ENCODE data around the gene TXNDC2.

Gene TXNDC2

DNA sequence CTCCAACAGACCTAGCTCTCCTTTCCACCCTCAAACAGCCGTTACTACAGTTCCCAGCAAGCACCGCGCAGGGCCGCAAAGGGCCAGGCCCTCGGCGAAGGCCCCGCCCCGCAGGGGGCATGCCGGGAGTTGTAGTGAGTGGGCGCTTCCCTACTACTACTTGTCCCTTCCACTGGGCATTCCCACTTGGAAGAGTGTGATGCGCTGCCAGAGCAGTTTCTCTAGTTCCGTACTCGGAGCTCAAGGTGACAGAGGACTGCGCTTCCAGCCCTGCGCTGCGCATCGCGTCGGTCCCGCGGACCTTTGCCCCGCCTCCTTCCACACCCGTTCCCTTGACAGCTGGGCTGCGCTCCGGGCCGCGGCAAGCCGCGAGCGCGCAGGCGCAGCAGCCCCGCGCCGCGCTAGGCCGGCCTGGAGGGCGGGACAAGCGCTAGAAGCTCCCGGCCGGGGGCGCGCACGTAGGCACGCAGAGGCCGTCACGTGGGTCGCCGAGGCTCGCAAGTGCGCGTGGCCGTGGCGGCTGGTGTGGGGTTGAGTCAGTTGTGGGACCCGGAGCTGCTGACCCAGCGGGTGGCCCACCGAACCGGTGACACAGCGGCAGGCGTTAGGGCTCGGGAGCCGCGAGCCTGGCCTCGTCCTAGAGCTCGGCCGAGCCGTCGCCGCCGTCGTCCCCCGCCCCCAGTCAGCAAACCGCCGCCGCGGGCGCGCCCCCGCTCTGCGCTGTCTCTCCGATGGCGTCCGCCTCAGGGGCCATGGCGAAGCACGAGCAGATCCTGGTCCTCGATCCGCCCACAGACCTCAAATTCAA is 28.0 kb downstream of the TXNDC2 start, which contains the start of gene VAPA:
VAPA (plus strand) TSS at position 491 of the 808 bp plus-strand sequence; CDS start at position 732, 241 bp downstream.
- DNase-seq (ENCODE audit: low spot score): peak; percentile 96

DNA sequence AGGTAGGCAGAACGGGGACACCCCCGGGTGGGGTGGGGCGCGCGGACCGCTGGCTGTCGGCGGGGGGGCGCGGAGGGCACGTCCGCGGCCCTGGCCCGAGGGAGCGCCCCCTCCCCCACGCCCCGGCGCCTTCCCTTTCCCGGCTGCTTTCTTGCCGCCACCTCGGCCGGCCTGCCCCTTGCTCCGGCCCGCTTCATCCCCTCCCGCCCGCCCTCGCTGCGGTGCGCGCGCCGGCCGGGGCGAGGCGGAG is 28.5 kb downstream of the TXNDC2 start:
- no peak for DNase-seq (ENCODE audit: low spot score)

DNA sequence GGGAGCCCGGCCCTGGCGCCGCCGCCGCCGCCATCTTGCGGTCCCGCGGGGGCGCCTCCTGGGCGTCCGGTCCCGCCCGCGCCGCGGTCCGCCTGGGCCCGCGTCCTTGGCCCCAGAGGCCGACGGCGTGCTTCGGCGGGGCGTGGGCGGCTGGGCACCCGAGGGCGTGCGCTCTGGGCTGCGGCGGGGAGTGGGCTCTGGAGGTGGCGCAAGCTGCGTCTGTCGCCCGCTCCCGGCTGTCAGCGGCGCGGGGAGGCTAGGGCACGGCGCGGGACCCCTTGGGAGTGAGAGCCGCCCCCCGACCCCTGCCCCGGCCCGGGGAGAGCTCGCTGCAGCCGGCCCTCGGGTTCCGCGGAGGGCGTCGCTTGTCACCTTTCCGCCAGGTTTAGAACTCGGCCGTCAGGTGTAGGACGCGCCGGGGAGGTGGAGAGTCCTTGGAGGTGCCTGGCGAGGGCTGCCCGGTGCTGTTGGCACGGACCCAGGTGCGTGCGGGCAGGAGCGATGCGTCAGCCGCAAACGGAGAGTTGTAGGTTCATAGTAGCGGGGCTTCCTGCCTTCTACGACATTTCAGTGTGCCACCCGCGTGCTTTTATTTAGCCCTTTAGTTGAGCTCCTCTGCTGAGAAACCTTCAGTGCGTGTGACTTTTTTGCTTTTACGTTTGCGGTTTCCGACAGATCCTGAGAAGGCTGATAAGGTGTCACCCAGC is 29.0 kb downstream of the TXNDC2 start:
- peak; percentile 85 for DNase-seq (ENCODE audit: low spot score)

DNA sequence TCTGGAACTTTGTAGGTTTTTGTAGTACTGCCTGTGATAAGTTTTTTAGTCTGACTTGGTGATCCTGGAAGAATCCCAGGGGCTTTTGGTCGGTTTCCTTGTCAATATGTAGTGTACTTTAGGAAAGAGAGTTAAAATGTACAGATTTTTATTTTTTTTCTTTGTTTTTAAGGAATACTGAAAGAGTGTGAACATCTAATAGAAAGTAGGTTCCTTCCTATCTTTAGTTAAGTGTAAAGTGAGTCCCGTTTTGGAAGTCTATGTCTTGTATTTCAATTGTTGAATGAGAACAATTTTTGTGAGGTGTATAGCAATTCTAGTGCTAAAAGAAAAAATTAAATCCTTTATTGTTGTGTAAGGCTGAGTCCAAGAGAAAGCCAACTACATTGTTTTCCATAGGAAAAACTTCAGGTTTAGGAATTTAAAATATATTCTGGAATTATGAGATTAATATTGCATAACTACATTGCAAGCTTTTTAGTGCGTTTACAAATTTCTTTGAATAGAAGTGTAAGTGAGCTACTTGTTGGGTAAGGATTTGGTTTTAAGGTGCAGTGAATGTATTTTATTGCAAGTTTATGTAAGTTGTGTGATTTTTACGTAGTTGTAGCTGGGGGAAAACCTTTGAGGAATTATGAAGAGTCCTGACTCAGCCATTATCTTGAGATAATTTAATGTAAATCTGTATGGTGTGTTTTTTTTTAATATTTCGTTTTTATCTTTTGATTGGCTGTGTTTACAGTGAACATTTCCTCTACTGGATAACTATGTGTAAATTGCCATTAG is 29.7 kb downstream of the TXNDC2 start:
- no peak for DNase-seq (ENCODE audit: low spot score)

DNA sequence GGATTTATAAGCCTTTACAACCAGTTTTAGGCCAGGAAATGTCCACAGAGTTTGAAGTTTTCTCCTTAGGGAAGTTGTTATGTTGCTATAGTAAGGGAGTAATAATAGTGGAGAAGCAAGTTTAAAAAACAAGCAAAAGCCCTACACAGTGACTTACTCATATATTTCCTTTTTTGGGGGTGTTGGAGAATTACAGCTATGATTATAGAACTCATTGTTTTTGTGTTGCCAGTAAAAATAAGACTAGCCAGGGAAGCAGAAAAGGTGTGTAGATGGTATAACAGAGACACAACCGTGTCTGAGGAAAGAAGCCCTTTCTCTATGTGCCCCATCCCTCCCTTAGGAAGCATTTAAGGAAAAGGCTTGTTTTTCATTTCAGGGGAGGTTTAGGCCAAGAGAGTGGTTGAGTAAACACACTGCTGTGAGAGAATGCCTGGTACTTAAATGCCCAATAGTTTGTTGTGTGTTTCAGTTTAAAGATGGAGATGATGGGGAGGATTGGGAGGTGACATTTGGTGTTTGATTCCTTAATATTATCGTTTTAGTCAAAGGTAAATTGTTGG is 30.4 kb downstream of the TXNDC2 start:
- no peak for DNase-seq (ENCODE audit: low spot score)

DNA sequence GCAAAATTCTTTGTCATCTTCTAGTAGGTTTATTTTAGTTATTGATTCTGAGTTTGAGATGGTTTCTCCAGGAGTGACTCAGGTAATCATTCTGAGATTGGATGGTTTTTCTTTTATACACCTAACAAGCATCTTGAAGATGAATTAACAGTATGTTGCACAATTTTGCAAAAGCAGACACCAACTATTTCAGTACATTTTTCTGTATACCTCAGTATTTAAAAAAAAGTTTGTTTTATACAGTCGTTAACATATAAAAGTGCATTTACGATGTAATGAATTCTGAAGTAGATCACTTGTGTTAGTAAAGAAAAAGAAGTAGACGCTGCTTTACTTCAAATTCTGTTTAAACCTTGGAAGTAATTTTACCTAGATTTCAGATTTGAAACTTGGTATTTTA is 31.0 kb downstream of the TXNDC2 start:
- no peak for DNase-seq (ENCODE audit: low spot score)

DNA sequence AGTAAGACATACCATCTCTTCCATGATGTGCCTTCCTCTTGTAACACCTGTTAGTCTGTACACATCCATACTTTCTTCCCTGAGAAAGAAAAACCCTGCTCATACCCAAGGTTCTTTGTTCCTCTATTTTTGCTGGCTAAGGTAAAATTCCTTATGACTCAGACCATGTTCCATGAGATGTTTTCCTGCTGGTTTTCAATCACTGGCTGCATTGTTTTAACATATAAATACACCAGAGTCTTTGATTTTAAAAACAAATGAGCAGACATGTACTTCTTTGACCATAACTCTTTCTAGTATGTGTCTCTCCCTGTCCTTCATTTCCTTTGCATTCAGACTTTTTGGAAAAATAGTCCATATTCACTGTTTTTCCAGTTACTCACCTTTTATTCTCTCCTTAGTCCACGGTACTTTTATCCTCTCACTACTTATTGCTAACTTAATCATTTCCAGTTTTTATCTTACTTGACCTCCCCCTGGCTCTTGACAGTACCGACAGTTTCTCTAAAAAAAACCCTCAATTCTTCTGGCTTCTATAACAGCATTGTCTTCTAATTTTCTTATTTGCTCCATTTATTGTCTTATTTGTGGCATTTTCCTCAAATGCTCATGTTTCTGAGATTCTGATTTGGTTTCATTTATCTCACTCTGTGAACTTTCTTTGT is 32.4 kb downstream of the TXNDC2 start:
- no peak for DNase-seq (ENCODE audit: low spot score)

DNA sequence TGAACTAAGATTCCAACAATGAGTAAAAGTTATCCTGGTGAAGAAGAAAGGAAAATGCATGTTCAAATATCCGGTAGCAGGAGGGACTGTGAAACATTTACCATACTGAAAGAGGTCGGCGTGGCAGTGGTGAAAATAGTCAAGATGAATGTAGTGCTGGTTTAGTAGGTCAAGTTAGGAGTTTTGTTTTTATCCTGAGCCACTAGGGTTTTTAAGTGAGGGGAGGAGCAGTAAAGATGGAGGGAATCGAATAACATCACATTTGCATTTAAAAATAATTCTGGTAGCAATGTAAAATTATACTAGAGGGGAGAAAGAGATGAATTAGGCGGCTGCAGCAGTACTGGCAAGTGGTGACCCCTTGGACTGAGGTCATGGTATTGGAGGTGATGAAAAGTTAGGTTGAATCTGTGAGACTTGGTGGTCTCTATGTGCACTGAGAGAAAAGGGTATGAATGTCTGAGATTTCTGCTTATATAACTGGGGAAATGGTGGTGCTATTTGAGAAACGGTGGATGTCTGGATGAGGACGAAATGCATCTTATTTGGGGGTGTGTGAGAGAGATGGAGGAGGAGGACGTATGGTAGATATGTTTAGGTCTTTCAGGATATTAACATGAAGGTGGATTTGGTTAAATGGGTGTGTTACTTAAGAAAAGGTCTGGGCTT is 33.9 kb downstream of the TXNDC2 start:
- DNase-seq (ENCODE audit: low spot score): no peak

DNA sequence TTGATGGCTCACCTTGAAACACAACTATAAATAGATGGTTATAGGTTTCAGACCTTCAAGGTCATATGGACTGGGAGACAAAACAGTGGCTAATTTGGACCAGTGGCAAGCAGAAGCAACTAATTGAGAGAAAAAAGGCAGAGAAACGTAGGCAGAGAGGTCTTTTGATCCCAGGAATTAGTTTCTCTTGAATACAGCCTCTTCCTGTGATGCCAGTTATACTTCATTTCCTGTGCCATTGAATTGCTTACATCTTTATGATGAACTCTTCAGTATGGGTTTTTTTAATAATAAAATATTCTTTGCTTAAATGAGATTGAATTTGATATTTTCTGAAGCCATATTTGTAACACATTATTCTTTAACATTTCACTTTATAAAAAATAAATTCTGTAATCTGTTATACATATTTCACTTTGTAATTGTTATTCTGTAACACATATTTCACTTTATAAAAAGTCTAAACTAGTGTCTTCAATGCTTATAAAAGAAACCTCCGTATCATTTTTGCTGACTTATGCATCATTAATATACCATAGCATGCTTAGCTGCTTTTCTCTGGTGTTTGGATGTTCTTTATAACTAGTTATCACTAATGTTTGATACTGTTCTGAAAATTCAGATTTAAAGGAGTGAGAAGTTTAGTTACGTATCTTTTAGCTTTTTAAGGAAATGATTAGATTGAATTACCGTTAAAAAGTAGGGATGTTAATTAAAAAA is 37.0 kb downstream of the TXNDC2 start:
- DNase-seq (ENCODE audit: low spot score): no peak

DNA sequence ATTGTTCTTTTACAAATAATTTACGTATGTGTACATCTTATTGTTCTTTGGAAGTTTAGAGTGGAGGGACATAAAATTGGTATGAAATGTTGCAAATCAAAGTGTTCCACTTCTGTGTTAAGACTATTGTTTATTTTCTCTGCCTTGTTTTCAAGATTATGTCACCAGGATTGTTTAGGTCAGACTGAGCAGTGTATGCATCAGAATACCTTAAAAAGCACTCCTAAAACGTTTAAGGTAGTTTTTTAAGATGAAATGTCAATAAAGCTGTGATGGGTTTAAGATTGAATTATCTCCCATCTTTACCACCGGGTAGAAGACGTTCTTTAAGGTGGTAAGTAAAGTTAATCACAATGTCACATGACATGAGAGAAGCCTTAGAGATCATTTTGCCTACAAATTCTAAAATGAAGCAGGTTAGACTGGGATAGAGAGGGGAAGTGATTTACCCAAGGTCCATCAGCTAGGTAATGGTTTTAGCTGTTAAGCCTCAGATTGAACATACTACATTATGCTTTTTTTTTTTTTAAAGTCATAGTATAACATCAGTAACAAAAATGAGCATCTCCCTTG is 38.7 kb downstream of the TXNDC2 start:
- DNase-seq (ENCODE audit: low spot score): no peak

DNA sequence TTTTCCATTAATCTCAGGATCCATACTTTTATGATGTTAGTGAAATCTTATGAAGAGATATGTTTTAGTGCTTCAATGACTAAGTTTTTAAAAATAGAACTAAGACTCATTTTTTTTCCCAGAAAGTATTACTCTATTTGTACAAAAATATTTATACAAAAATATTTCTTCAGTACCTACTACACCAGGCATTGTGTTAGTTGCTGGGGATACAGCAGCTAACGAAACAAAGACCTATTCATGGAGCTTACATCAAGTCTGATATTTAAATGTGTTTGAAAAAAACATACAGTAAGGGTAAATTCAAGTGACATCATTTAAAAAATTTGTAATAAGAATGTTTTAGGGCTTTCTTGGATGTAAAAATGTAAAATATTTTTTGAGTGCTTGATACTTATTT is 39.6 kb downstream of the TXNDC2 start:
- DNase-seq (ENCODE audit: low spot score): no peak

DNA sequence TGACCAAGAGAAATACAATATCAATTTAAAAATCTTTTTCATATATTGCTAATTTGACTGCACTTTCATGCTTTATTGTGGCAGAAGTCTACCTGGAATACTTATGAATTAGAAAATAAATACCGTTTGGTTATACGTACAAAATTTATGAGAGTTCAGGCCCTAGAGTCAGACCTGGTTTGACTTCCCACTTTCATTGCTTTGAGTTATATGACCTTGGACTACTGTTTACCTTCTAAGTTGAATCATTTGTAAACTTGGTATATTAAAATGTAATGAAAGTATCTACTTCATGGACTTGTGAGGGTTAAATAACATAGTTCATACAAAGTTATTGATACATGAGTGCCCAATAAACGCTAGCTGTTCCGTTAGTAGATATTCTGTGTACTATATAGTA is 40.0 kb downstream of the TXNDC2 start:
- no peak for DNase-seq (ENCODE audit: low spot score)

DNA sequence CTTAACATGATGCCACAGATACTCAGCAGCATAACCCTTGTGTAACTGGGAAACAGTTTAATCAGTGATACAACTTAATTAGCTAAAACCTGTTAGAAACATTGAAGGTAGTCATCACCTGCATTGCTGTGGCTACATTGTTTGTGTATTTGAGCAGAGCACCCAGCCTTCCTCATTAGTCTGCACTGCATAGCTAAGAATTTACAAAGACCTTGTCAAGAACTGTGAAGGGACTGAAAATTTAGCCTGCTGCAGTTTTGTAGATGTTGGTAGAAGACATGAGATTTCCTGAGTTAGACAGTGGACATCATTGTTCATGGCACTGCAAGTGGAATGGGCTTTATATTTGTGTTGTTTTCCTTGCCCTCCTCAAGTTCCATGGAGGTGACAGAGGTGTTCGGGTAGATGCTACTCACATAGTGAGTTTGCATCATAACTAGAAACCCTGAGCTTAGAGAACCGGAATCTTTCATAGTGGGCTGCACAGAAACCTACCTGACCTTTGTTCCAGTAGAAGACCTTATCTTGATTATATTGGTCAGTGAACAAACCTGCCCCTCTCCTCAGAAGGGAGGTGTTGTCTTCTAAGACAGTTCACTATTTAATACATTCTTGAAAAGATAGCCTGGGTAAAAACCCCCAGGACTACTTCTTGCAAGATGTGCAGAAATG is 40.6 kb downstream of the TXNDC2 start:
- no peak for DNase-seq (ENCODE audit: low spot score)

DNA sequence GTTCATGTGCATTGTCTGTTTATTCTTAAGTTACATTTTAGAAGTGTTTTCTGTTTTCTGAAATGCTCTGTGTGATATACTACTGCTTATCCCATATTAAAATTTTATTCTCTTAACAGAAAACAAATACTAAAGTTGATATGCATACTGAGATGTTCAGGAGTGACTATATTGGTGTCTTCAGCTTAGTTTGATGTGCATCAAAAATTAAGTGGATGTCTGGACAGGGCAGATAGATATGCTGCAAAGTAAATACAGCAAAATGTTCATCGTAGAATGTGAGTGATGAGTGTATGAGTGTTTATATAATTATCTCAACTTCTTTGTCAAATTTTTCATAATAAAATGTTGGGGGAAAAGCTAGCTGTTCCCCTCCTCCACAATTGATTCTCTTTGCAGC is 41.2 kb downstream of the TXNDC2 start:
- no peak for DNase-seq (ENCODE audit: low spot score)

DNA sequence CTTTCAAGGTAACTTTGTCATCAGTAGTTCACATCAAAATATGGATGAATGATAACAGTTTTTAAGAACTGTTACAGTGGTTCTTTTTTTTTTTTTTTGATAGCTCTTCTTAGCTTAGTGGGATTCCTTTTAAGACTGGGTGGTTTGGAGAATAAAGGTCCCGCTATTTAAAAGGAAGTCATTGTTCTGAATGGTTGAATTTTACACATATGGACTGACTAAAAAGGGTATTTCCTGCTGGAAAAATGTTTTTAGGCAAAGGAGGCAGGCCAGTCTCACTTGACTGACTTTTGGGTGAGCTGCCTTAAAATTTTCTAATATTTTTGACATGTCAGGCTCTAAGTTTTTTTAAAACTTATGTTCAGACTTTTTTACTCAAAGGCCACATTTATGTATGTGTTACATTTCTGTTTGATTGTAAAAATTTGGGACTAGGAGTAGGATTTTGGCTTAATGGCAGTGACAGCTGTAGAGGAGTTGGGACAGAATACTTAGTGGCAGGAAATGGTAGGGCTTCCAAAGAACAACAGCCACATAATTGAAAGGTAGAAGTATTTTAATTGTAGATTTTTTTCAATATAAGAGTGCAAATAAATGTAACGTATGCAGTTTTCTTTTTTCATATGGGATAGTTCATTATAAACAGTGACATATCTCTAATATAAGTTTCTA is 41.8 kb downstream of the TXNDC2 start:
- DNase-seq (ENCODE audit: low spot score): no peak

DNA sequence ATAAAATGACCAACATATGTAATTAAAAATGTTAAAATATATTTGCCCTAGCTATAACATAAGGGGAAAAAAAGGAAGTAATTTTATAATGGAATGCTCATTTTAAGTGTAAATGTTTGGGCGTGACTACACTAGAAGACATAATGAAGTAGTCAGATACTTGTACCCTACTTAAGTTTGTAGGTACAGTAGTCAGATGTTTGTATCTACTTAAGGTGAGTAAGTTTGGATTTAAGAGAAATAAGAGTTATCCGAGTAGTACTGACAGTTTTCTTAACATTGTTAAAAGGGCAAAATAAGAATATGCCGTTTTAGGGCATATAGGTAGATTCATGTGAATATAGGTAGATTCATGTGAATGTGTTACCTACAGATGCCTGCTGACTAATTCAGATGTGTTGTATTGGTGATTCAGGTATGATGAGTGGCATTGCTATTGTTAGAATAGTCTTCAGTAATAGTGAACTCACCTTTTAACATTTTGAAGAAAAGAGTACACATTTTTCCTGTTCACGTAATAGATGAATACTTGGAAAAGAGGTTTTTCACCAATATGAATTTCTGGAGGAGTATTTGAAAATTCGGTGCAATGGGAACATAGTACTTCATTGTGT is 43.0 kb downstream of the TXNDC2 start:
- DNase-seq (ENCODE audit: low spot score): no peak

DNA sequence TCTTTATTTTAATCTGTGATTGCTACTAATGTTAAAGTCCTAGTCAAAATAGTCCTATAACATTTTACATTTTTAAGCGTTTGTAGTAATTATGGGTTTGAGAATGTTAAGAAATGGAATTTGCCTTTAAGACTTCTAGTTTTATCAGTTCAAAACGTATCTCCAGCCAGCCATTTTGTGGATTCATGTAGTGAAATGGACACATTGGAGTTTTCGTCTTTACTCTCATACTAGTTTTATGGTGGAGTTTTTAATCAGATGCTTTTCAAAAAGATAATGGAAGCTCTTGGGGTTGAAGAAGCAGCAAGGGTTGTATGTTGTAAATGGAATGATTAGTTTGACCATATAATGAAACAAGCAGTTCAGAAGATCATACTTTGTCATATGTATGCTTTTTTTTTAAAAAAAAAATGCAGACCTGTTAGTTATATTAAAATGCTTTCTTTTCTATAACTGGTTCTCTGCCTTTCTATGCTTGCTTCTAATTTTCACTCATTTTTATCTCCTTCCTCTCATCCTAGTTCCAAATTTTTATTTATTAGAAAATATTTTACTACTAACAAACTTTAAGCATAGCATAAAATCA is 44.6 kb downstream of the TXNDC2 start:
- no peak for DNase-seq (ENCODE audit: low spot score)

DNA sequence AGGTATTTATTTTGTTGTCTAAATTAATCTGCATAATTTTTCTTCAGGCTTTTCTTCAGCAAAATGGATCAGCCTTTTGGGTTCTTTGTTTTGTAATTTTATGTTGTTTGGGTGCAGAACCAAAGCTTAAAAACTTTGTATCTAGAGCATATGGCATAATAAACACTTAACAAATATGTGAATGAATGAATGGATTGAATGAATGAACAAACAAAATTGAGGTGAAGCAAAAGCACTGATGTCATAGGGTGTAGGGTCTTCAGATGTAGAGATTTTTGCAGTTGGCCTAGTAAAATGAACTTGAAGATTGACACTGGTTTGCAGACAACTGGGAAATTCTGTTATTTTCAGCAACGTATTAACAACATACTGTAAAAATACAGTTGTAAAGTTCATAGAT is 45.4 kb downstream of the TXNDC2 start:
- no peak for DNase-seq (ENCODE audit: low spot score)

DNA sequence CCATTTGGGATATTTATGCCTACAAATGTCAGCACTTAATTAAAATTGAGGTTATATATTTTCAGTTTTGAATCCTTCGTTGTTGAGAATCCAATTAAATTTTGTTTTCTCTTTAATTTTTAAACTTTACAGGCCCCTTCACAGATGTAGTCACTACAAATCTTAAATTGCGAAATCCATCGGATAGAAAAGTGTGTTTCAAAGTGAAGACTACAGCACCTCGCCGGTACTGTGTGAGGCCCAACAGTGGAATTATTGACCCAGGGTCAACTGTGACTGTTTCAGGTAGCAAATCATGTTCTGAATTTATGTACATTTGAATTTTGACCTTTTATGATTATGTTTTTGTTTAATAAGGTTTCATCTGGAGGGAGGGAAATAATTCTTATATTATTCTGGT is 45.9 kb downstream of the TXNDC2 start:
- DNase-seq (ENCODE audit: low spot score): no peak

Measured in NAMALWA (cell line).